K562 (cell line): ENCODE results near the gene DARS2.
"Not testable (repeated sequence)": the region's sequence is repeated elsewhere in the genome, so short reads cannot be mapped to it uniquely, and the experiment has no call there.

Source experiments
- BMI1 ChIP-seq: fragments of 150-350 bp; IDR thresholded peaks from 2 replicates; pipeline ENCODE4 v1.6.1; 2014; ENCODE audit warnings: low read length
- CTCF ChIP-seq, 3 experiments: IDR thresholded peaks in 2 of 3; conservative IDR thresholded peaks in 1 of 3; 2 replicates each; pipeline ENCODE4 v1.5.1; 2011 to 2012; ENCODE audit warnings: low read length in 3 of 3, mild to moderate bottlenecking in 3 of 3, control low read depth in 2 of 3, improper control_type of control experiment in 1 of 3, inconsistent platforms in 1 of 3, low read depth in 1 of 3, mixed read lengths in 1 of 3, moderate library complexity in 1 of 3; ENCODE audit not compliant: insufficient read depth in 2 of 3
- JUN ChIP-seq, 2 experiments: sonication (generic) in 1 of 2; formaldehyde crosslinking in 1 of 2; IDR thresholded peaks; 2 replicates each; pipeline versions ENCODE4 v1.6.1 to v1.8.0; 2012 to 2022; ENCODE audit warnings: borderline replicate concordance in 2 of 2, mild to moderate bottlenecking in 2 of 2, improper control_type of control experiment in 1 of 2, low read depth in 1 of 2, low read length in 1 of 2, missing genetic modification reagents in 1 of 2
- NR2C2 ChIP-seq, 2 experiments: fragments of 200-800 bp in 1 of 2; sonication (Bioruptor generic) in 1 of 2; sonication (generic) in 1 of 2; formaldehyde crosslinking in 1 of 2; IDR thresholded peaks; 2 replicates each; pipeline versions ENCODE4 v1.6.1 to v1.8.0; 2016 to 2022; ENCODE audit warnings: mild to moderate bottlenecking in 1 of 2, missing compliant biosample characterization in 1 of 2, missing genetic modification characterization in 1 of 2, missing genetic modification reagents in 1 of 2
- PHB2 ChIP-seq: fragments of 450-650 bp; IDR thresholded peaks from 2 replicates; pipeline ENCODE4 v1.6.1; 2017; ENCODE audit warnings: low read depth
- POLR3A ChIP-seq: IDR thresholded peaks from 2 replicates; pipeline ENCODE4 v1.6.1; 2011; ENCODE audit warnings: borderline replicate concordance, mild to moderate bottlenecking, moderate library complexity; ENCODE audit not compliant: insufficient read length, insufficient read depth; ENCODE audit errors: extremely low read depth
- RBBP5 ChIP-seq: fragments of 200-600 bp; sonication (generic); IDR thresholded peaks from 2 replicates; pipeline ENCODE4 v1.6.1; 2012; ENCODE audit warnings: borderline replicate concordance, mild to moderate bottlenecking, low read length, control low read depth, inconsistent platforms; ENCODE audit not compliant: insufficient read depth, poor library complexity, severe bottlenecking
- YY1 ChIP-seq, 3 experiments: IDR thresholded peaks; 2 replicates each; pipeline ENCODE4 v1.6.1; 2011; ENCODE audit warnings: low read length in 2 of 3, mild to moderate bottlenecking in 2 of 3, moderate library complexity in 2 of 3, borderline replicate concordance in 1 of 3, control low read depth in 1 of 3, low read depth in 1 of 3; ENCODE audit not compliant: insufficient read depth in 3 of 3, insufficient replicate concordance in 2 of 3, control insufficient read depth in 1 of 3, insufficient read length in 1 of 3; ENCODE audit errors: extremely low read depth in 1 of 3
- ZNF184 ChIP-seq: sonication (generic); formaldehyde crosslinking; IDR thresholded peaks from 2 replicates; pipeline ENCODE4 v1.5.0; 2020; ENCODE audit warnings: missing genetic modification reagents
- ZNF561 ChIP-seq: fragments of 450-650 bp; formaldehyde crosslinking; conservative IDR thresholded peaks from 2 replicates; pipeline ENCODE4 v1.4.0; 2020; ENCODE audit warnings: mild to moderate bottlenecking, moderate library complexity

DNA sequence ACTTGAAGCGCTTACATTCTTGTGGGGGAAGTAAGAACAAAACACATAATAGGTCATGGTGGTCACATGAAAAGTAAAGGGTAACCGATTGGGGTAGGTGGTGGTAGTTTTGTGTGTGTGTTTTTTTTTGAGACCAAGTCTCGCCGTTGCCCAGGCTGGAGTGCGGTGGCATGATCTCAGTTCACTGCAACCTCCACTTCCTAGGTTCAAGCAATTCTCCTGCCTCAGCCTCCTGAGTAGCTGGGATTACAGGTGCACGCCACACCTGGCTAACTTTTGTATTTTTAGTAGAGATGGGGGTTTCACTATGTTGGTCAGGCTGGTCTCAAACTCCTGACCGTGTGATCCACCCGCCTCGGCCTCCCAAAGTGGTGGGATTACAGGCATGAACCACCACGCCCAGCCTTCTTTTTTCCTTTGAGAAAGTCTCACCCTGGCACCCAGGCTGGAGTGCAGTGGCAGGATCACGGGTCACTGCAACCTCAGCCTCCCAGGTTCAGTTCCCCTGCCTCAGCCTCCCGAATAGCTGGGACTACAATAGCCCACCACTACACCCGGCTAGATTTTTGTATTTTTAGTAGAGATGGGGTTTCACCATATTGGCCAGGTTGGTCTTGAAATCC, 37.8 kb downstream of the DARS2 start:
- TF ChIP-seq PHB2; JUN (IDR thresholded peaks at IDR 0.05; ENCODE audit: borderline replicate concordance, low read depth, low read length); JUN (CRISPR knock-in tag; IDR thresholded peaks at IDR 0.05; ENCODE audit: borderline replicate concordance); ZNF561 (CRISPR knock-in tag); RBBP5; CTCF (IDR thresholded peaks at IDR 0.05 in 2 of 3, conservative IDR thresholded peaks at IDR 0.05 in 1 of 3; ENCODE audit: insufficient read depth in 2 of 3, low read depth in 1 of 3, low read length in 3 of 3); POLR3A; YY1 (IDR thresholded peaks at IDR 0.05; ENCODE audit: borderline replicate concordance in 1 of 3, control insufficient read depth in 1 of 3, extremely low read depth in 1 of 3, insufficient read depth in 3 of 3, insufficient read length in 1 of 3, insufficient replicate concordance in 2 of 3, low read depth in 1 of 3, low read length in 2 of 3); BMI1; NR2C2 (tag; IDR thresholded peaks at IDR 0.05); ZNF184 (CRISPR knock-in tag): not testable (repeated sequence)
- TF ChIP-seq NR2C2 (CRISPR knock-in tag; IDR thresholded peaks at IDR 0.05): 0 out of 2 replicates have a peak, but pooled peaks have one; percentile 20
